HepG2 (cell line): ENCODE results near the gene SNX18.

Experiments
- BCLAF1 ChIP-seq: fragments of 450-650 bp; IDR thresholded peaks from 2 replicates; pipeline ENCODE4 v1.6.1; 2017; ENCODE audit warnings: mild to moderate bottlenecking
- CAMTA2 ChIP-seq: sonication (generic); formaldehyde crosslinking; IDR thresholded peaks from 2 replicates; pipeline ENCODE4 v1.4.0; 2020; ENCODE audit warnings: mild to moderate bottlenecking, missing genetic modification reagents, borderline replicate concordance
- CBX2 ChIP-seq, 2 experiments: fragments of 200-600 bp in 1 of 2; sonication (generic); formaldehyde crosslinking in 1 of 2; IDR thresholded peaks; 2 replicates each; pipeline versions ENCODE4 v1.7.0 to v1.8.1; 2018 to 2022; ENCODE audit warnings: low read depth in 2 of 2, low read length in 1 of 2, mild to moderate bottlenecking in 1 of 2, missing genetic modification reagents in 1 of 2
- CREB1 ChIP-seq, 2 experiments: fragments of 450-650 bp in 1 of 2; IDR thresholded peaks; 2 replicates each; pipeline ENCODE4 v1.6.1; 2016 to 2017; ENCODE audit warnings: control low read depth in 1 of 2, mild to moderate bottlenecking in 1 of 2, missing compliant biosample characterization in 1 of 2, missing genetic modification characterization in 1 of 2
- E2F5 ChIP-seq: sonication (generic); formaldehyde crosslinking; conservative IDR thresholded peaks from 2 replicates; pipeline ENCODE4 v1.4.0; 2020; ENCODE audit warnings: missing genetic modification reagents
- EZH2 ChIP-seq: conservative IDR thresholded peaks from 2 replicates; pipeline ENCODE4 v1.6.1; 2012; ENCODE audit warnings: mild to moderate bottlenecking, low read depth, low read length, moderate library complexity
- FOSL1 ChIP-seq: sonication (generic); formaldehyde crosslinking; IDR thresholded peaks from 2 replicates; pipeline ENCODE4 v1.9.0; 2021; ENCODE audit warnings: missing genetic modification reagents, borderline replicate concordance
- JUN ChIP-seq: sonication (generic); formaldehyde crosslinking; IDR thresholded peaks from 2 replicates; pipeline ENCODE4 v1.4.0; 2020; ENCODE audit warnings: mild to moderate bottlenecking, missing genetic modification reagents
- MTA3 ChIP-seq: sonication (generic); formaldehyde crosslinking; IDR thresholded peaks from 2 replicates; pipeline ENCODE4 v1.4.0; 2020; ENCODE audit warnings: missing genetic modification reagents
- SIN3B ChIP-seq: fragments of 150-350 bp; IDR thresholded peaks from 2 replicates; pipeline ENCODE4 v1.6.1; 2014; ENCODE audit warnings: low read length
- SNAPC4 ChIP-seq: sonication (generic); formaldehyde crosslinking; IDR thresholded peaks from 2 replicates; pipeline ENCODE4 v1.4.0; 2020; ENCODE audit warnings: mild to moderate bottlenecking, missing genetic modification reagents
- SUZ12 ChIP-seq: fragments of 150-350 bp; IDR thresholded peaks from 2 replicates; pipeline ENCODE4 v1.6.1; 2014; ENCODE audit warnings: low read depth, low read length
- TF ChIP-seq, protein P1 (sequence below): sonication (generic); formaldehyde crosslinking; IDR thresholded peaks from 2 replicates; pipeline ENCODE4 v1.5.0; 2020; ENCODE audit warnings: mild to moderate bottlenecking, missing genetic modification reagents, moderate library complexity
- TF ChIP-seq, protein P2 (sequence below): sonication (generic); formaldehyde crosslinking; IDR thresholded peaks from 2 replicates; pipeline ENCODE4 v1.4.0; 2020; ENCODE audit warnings: mild to moderate bottlenecking, missing genetic modification reagents

- TF ChIP-seq SNAPC4 (no peak), SIN3B (no peak), CBX2 (IDR thresholded peaks at IDR 0.05; ENCODE audit: low read depth, low read length) (no peak), CBX2 (CRISPR knock-in tag; IDR thresholded peaks at IDR 0.05; ENCODE audit: low read depth) (no peak), JUN (CRISPR knock-in tag) (no peak), FOSL1 (CRISPR knock-in tag) (no peak), BCLAF1 (no peak), SUZ12 (no peak), EZH2 (no peak), MTA3 (CRISPR knock-in tag) (no peak), E2F5 (CRISPR knock-in tag) (no peak), CAMTA2 (CRISPR knock-in tag) (no peak), CREB1 (IDR thresholded peaks at IDR 0.05) (no peak), CREB1 (CRISPR knock-in tag; IDR thresholded peaks at IDR 0.05) (no peak)
- TF ChIP-seq, protein P1, sequence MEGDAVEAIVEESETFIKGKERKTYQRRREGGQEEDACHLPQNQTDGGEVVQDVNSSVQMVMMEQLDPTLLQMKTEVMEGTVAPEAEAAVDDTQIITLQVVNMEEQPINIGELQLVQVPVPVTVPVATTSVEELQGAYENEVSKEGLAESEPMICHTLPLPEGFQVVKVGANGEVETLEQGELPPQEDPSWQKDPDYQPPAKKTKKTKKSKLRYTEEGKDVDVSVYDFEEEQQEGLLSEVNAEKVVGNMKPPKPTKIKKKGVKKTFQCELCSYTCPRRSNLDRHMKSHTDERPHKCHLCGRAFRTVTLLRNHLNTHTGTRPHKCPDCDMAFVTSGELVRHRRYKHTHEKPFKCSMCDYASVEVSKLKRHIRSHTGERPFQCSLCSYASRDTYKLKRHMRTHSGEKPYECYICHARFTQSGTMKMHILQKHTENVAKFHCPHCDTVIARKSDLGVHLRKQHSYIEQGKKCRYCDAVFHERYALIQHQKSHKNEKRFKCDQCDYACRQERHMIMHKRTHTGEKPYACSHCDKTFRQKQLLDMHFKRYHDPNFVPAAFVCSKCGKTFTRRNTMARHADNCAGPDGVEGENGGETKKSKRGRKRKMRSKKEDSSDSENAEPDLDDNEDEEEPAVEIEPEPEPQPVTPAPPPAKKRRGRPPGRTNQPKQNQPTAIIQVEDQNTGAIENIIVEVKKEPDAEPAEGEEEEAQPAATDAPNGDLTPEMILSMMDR (CRISPR knock-in tag) = no peak
- TF ChIP-seq, protein P2, sequence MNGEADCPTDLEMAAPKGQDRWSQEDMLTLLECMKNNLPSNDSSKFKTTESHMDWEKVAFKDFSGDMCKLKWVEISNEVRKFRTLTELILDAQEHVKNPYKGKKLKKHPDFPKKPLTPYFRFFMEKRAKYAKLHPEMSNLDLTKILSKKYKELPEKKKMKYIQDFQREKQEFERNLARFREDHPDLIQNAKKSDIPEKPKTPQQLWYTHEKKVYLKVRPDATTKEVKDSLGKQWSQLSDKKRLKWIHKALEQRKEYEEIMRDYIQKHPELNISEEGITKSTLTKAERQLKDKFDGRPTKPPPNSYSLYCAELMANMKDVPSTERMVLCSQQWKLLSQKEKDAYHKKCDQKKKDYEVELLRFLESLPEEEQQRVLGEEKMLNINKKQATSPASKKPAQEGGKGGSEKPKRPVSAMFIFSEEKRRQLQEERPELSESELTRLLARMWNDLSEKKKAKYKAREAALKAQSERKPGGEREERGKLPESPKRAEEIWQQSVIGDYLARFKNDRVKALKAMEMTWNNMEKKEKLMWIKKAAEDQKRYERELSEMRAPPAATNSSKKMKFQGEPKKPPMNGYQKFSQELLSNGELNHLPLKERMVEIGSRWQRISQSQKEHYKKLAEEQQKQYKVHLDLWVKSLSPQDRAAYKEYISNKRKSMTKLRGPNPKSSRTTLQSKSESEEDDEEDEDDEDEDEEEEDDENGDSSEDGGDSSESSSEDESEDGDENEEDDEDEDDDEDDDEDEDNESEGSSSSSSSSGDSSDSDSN = no peak
Observed at GRCh38 chr5:54476682-54477081, 40.9 kb upstream of the SNX18 start.
